DND-41 (cell line): Measurements from ENCODE around the gene VIPR1.

Experiments
- CTCF ChIP-seq: IDR thresholded peaks from 2 replicates; pipeline ENCODE4 v1.5.1; 2012; ENCODE audit warnings: borderline replicate concordance, low read length, moderate library complexity, mild to moderate bottlenecking; ENCODE audit not compliant: poor library complexity, severe bottlenecking; ENCODE audit errors: extremely low read depth
- EZH2 ChIP-seq: IDR thresholded peaks from 3 replicates; pipeline ENCODE4 v1.6.1; 2012; ENCODE audit warnings: borderline replicate concordance, low read depth, mild to moderate bottlenecking, moderate library complexity, low read length, inconsistent platforms; ENCODE audit not compliant: severe bottlenecking

- no peak for TF ChIP-seq CTCF
- TF ChIP-seq EZH2, result no peak
Measured at GRCh38 chr3:42514876-42515275, 12.4 kb downstream of the VIPR1 start.
